Keratinocyte (primary cell): ENCODE measurements around the gene RERG. TPM values are rescaled to one million over a fixed set of nuclear protein-coding genes. Genes with fewer than 3 reads are reported as not detected.

Source experiments
- DNase-seq: peaks from one replicate; pipeline ENCODE4 v3.0.0-alpha.2; 2011; ENCODE audit warnings: low read depth, missing footprints, low spot score
- FAIRE-seq: peaks from 2 replicates; lab custom pipeline; 2011; peaks lifted over from hg19 to GRCh38; lab: Jason Lieb, UNC
- H2AFZ ChIP-seq: 2 replicates; pipeline ENCODE4 v1.6.0; 2012; ENCODE audit warnings: low read length, control low read depth, inconsistent platforms; ENCODE audit not compliant: control insufficient read depth
- H3K27ac ChIP-seq: 2 replicates; pipeline ENCODE4 v1.5.1; 2011; ENCODE audit warnings: low read length; ENCODE audit not compliant: control insufficient read depth, insufficient read depth
- H3K27me3 ChIP-seq: 3 replicates; pipeline ENCODE4 v1.6.0; 2011; ENCODE audit warnings: low read length; ENCODE audit not compliant: control insufficient read depth, insufficient read depth; ENCODE audit errors: extremely low read depth
- H3K36me3 ChIP-seq, 2 experiments: 2 replicates in 1 of 2; 3 replicates in 1 of 2; pipeline ENCODE4 v1.5.1; 2011; ENCODE audit warnings: low read length in 2 of 2, mild to moderate bottlenecking in 1 of 2; ENCODE audit not compliant: control insufficient read depth in 2 of 2, insufficient read depth in 2 of 2; ENCODE audit errors: extremely low read depth in 1 of 2
- H3K4me1 ChIP-seq: 3 replicates; pipeline ENCODE4 v1.5.1; 2011; ENCODE audit warnings: low read length; ENCODE audit not compliant: control insufficient read depth, insufficient read depth; ENCODE audit errors: extremely low read depth
- H3K4me2 ChIP-seq: 3 replicates; pipeline ENCODE4 v1.6.0; 2011; ENCODE audit warnings: low read depth, low read length; ENCODE audit not compliant: control insufficient read depth, insufficient read depth; ENCODE audit errors: extremely low read depth
- H3K4me3 ChIP-seq, 3 experiments: fragments of 200-600 bp in 1 of 3; sonication (generic) in 1 of 3; 2 replicates in 2 of 3; 3 replicates in 1 of 3; pipeline ENCODE4 v1.5.1; 2011 to 2016; ENCODE audit warnings: low read length in 3 of 3, mild to moderate bottlenecking in 3 of 3, control low read depth in 2 of 3, inconsistent platforms in 1 of 3, low read depth in 1 of 3, mixed read lengths in 1 of 3, mixed run types in 1 of 3, moderate library complexity in 1 of 3; ENCODE audit not compliant: control insufficient read depth in 2 of 3, insufficient read depth in 2 of 3; ENCODE audit errors: extremely low read depth in 1 of 3
- H3K79me2 ChIP-seq: 2 replicates; pipeline ENCODE4 v1.6.0; 2012; ENCODE audit warnings: low read length; ENCODE audit not compliant: control insufficient read depth, insufficient read depth
- H3K9ac ChIP-seq: 3 replicates; pipeline ENCODE4 v1.6.0; 2011; ENCODE audit warnings: low read length; ENCODE audit not compliant: control insufficient read depth, insufficient read depth; ENCODE audit errors: extremely low read depth
- H3K9me1 ChIP-seq: 3 replicates; pipeline ENCODE4 v1.6.0; 2011; ENCODE audit warnings: low read length; ENCODE audit not compliant: control insufficient read depth, insufficient read depth; ENCODE audit errors: extremely low read depth
- H3K9me3 ChIP-seq: 2 replicates; pipeline ENCODE4 v1.5.1; 2012; ENCODE audit warnings: low read depth, low read length; ENCODE audit not compliant: control insufficient read depth
- H4K20me1 ChIP-seq: 3 replicates; pipeline ENCODE4 v1.6.0; 2011; ENCODE audit warnings: low read length; ENCODE audit not compliant: control insufficient read depth, insufficient read depth; ENCODE audit errors: extremely low read depth
- EZH2 ChIP-seq: IDR thresholded peaks from one replicate; pipeline ENCODE4 v1.6.1; 2012; ENCODE audit warnings: inconsistent platforms, mild to moderate bottlenecking, low read length, moderate library complexity
- dilution Hi-C: fragments of 300-500 bp; cut with MboI; formaldehyde crosslinking; loops from one replicate; pipeline ENCODE4 v1.7.0; 2020; ENCODE audit warnings: low sequenced_read_pairs; ENCODE audit not compliant: extremely low pct_ligation_motif_present
- polyA plus RNA-seq, 5 experiments: library from polyadenylated mRNA; depleted of rRNA in 3 of 5; stranded (reverse) in 3 of 5; stranded (forward) in 1 of 5; unstranded in 1 of 5; fragments of >200 nt; gene quantifications; 1 replicate in 1 of 5; 2 replicates in 3 of 5; 3 replicates in 1 of 5; pipeline versions ENCODE4 v1.2.1 to v1.2.3, GENCODE V29; 2011 to 2012; ENCODE audit warnings: missing spikeins in 2 of 5, low read depth in 1 of 5, low replicate concordance in 1 of 5
- TF ChIP-seq, protein P1 (sequence below), 3 experiments: IDR thresholded peaks in 1 of 3; conservative IDR thresholded peaks in 1 of 3; optimal IDR thresholded peaks in 1 of 3; 2 replicates in 2 of 3; 3 replicates in 1 of 3; pipeline versions ENCODE3 to v1.5.1; 2011; ENCODE audit warnings: low read length in 3 of 3, mild to moderate bottlenecking in 3 of 3, moderate library complexity in 2 of 3, control low read depth in 1 of 3, inconsistent platforms in 1 of 3; ENCODE audit not compliant: insufficient read depth in 2 of 3; ENCODE audit errors: extremely low read depth in 1 of 3

The RERG gene
- polyA plus RNA-seq, 1 donor (not counting 4 experiments of a cell fraction or from before 2014, with no cell fraction given), result not detected

DNA sequence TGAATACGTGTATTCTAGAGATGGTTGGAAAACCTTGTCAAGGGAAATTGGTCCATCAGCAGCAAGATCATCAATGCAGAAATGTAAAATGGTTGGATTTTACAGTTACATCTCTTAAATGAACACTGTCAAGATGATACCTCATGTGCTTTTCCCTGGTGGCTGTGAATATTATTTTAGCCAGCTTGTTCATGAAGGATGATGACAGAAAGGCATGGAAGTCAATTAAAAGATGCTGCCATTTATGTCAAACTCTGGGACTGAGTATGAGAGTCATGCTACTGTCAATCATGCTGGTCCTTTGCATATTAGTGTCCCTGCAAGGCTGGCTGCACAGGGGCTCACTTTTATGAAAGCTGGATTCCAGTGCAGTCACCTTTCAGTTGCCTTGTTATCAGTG lies 10.3 kb upstream of the RERG start:
- no peak overlapping the region for H3K4me2 ChIP-seq
- H3K9me1 ChIP-seq, result no peaks in the 10 kb centered on the region
- H3K79me2 ChIP-seq, result no peaks in the 10 kb centered on the region
- no peak overlapping the region for H3K4me3 ChIP-seq
- H3K9ac ChIP-seq, result no peak overlapping the region
- H3K9me3 ChIP-seq, result no peaks in the 10 kb centered on the region
- no peak for DNase-seq
- H3K4me1 ChIP-seq, result no peaks in the 10 kb centered on the region
- no peaks in the 10 kb centered on the region for H4K20me1 ChIP-seq
- dilution Hi-C loops, result no loop called here
- no peak overlapping the region for H3K27ac ChIP-seq
- FAIRE-seq, result no peak
- TF ChIP-seq EZH2, result no peak
- TF ChIP-seq, protein P1, sequence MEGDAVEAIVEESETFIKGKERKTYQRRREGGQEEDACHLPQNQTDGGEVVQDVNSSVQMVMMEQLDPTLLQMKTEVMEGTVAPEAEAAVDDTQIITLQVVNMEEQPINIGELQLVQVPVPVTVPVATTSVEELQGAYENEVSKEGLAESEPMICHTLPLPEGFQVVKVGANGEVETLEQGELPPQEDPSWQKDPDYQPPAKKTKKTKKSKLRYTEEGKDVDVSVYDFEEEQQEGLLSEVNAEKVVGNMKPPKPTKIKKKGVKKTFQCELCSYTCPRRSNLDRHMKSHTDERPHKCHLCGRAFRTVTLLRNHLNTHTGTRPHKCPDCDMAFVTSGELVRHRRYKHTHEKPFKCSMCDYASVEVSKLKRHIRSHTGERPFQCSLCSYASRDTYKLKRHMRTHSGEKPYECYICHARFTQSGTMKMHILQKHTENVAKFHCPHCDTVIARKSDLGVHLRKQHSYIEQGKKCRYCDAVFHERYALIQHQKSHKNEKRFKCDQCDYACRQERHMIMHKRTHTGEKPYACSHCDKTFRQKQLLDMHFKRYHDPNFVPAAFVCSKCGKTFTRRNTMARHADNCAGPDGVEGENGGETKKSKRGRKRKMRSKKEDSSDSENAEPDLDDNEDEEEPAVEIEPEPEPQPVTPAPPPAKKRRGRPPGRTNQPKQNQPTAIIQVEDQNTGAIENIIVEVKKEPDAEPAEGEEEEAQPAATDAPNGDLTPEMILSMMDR (optimal IDR thresholded peaks at IDR 0.05 in 1 of 3, IDR thresholded peaks at IDR 0.05 in 1 of 3, conservative IDR thresholded peaks at IDR 0.05 in 1 of 3; ENCODE audit: extremely low read depth in 1 of 3, insufficient read depth in 2 of 3, low read length in 3 of 3), result no peak
- no peak overlapping the region for H2AFZ ChIP-seq
- peaks cover 5% of the 10 kb centered on the region for H3K27me3 ChIP-seq
- H3K36me3 ChIP-seq, result no peaks in the 10 kb centered on the region

DNA sequence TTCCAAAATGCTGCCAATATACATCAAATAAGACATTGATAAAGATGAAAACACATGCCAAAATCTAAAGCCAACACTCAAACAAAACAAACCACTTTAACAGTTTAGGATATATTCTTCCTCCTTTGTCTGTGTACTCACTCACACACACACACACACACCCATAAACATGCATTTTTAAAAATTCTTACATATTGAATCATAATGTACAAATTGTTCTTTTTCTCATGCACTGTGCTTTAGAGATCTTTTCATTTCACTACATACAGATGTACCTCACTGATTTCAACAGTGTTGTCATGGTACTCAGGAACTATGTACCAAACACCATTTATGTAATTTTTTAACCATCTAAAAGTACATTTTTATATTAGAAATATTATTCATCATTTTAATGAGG lies 9.5 kb upstream of the RERG start:
- Histone ChIP-seq H3K4me3 (no peak overlapping the region), H3K9ac (no peak overlapping the region), H3K79me2 (no peaks in the 10 kb centered on the region), H3K9me3 (no peaks in the 10 kb centered on the region), H2AFZ (no peak overlapping the region), H3K27me3 (peaks cover 5% of the 10 kb centered on the region), H3K4me2 (no peak overlapping the region), H3K36me3 (no peaks in the 10 kb centered on the region), H4K20me1 (no peaks in the 10 kb centered on the region), H3K9me1 (no peaks in the 10 kb centered on the region), H3K27ac (no peak overlapping the region), H3K4me1 (no peaks in the 10 kb centered on the region)
- TF ChIP-seq, protein P1 (optimal IDR thresholded peaks at IDR 0.05 in 1 of 3, IDR thresholded peaks at IDR 0.05 in 1 of 3, conservative IDR thresholded peaks at IDR 0.05 in 1 of 3; ENCODE audit: extremely low read depth in 1 of 3, insufficient read depth in 2 of 3, low read length in 3 of 3), result no peak
- no peak for TF ChIP-seq EZH2
- DNase-seq (no peak), FAIRE-seq (no peak)
- dilution Hi-C loops, result no loop called here
